GM23248 (cell line): ENCODE data around the gene OR5AS1.
"Not testable (repeated sequence)": the region's sequence is repeated elsewhere in the genome, so short reads cannot be mapped to it uniquely, and the experiment has no call there.

ENCODE experiments used
- EZH2 ChIP-seq: fragments of 200-600 bp; sonication (generic); IDR thresholded peaks from 2 replicates; pipeline ENCODE4 v1.6.1; 2018; ENCODE audit warnings: antibody characterized with exemption, mild to moderate bottlenecking; ENCODE audit not compliant: insufficient read depth, poor library complexity, severe bottlenecking
- EZH2phosphoT487 ChIP-seq: fragments of 200-600 bp; sonication (generic); IDR thresholded peaks from 2 replicates; pipeline ENCODE4 v1.6.1; 2018; ENCODE audit warnings: antibody characterized with exemption, moderate library complexity, mild to moderate bottlenecking, low read depth; ENCODE audit not compliant: insufficient read depth

GRCh38 chr11:56057661-56058237 lies 30.3 kb downstream of the OR5AS1 start:
- TF ChIP-seq EZH2, EZH2phosphoT487: not testable (repeated sequence)
